ENCODE measurements around the gene REV1. TPM values are rescaled to one million over a fixed set of nuclear protein-coding genes. Genes with fewer than 3 reads are reported as not detected.

Gene REV1
- total RNA-seq, 3 donors from 2014 or later: 40.8 to 89.1 (median 78.0) TPM

GRCh38 chr2:99397266-99397920 lies 92.4 kb downstream of the REV1 start:
- Histone ChIP-seq H3K4me1 (no peaks in the 10 kb centered on the region), H3K9me3 (no peaks in the 10 kb centered on the region), H3K36me3 (peaks cover 3% of the 10 kb centered on the region), H3K4me3 (no peak overlapping the region), H3K27me3 (no peaks in the 10 kb centered on the region), H3K27ac (no peak overlapping the region)
- TF ChIP-seq POLR2AphosphoS5 (IDR thresholded peaks at IDR 0.05) (no peak), POLR2A (IDR thresholded peaks at IDR 0.05) (no peak), CTCF (IDR thresholded peaks at IDR 0.05) (no peak)
- DNase-seq (ENCODE audit: low spot score in 2 of 2): no peak
- intact Hi-C loops (cut with DNase I; ENCODE audit: low total_unique reads): no loop called here

- no peaks in the 10 kb centered on the region for H3K9me3 ChIP-seq
- intact Hi-C loops (cut with DNase I; ENCODE audit: low total_unique reads): no loop called here
- peaks cover 3% of the 10 kb centered on the region for H3K36me3 ChIP-seq
- DNase-seq (ENCODE audit: low spot score in 2 of 2): no peak
- no peak overlapping the region for H3K27ac ChIP-seq
- no peak overlapping the region for H3K4me3 ChIP-seq
- TF ChIP-seq POLR2A (IDR thresholded peaks at IDR 0.05): no peak
- TF ChIP-seq POLR2AphosphoS5 (IDR thresholded peaks at IDR 0.05): no peak
- no peak for TF ChIP-seq CTCF (IDR thresholded peaks at IDR 0.05)
- no peaks in the 10 kb centered on the region for H3K27me3 ChIP-seq
- no peaks in the 10 kb centered on the region for H3K4me1 ChIP-seq
These were observed 94.2 kb downstream of the REV1 start for GRCh38 chr2:99395589-99396130.

- H3K9me3 ChIP-seq: no peaks in the 10 kb centered on the region
- intact Hi-C loops (cut with DNase I; ENCODE audit: low total_unique reads): no loop called here
- H3K27ac ChIP-seq: no peak overlapping the region
- no peak for DNase-seq (ENCODE audit: low spot score in 2 of 2)
- peaks cover 13% of the 10 kb centered on the region for H3K36me3 ChIP-seq
- H3K4me3 ChIP-seq: no peak overlapping the region
- H3K4me1 ChIP-seq: no peaks in the 10 kb centered on the region
- no peaks in the 10 kb centered on the region for H3K27me3 ChIP-seq
- TF ChIP-seq POLR2AphosphoS5 (IDR thresholded peaks at IDR 0.05) (no peak), POLR2A (IDR thresholded peaks at IDR 0.05) (no peak), CTCF (IDR thresholded peaks at IDR 0.05) (no peak)
These were observed 99.9 kb downstream of the REV1 start for GRCh38 chr2:99389946-99390345.

- TF ChIP-seq POLR2AphosphoS5 (IDR thresholded peaks at IDR 0.05) (no peak), POLR2A (IDR thresholded peaks at IDR 0.05) (no peak), CTCF (IDR thresholded peaks at IDR 0.05) (no peak)
- H3K27ac ChIP-seq: no peak overlapping the region
- no peaks in the 10 kb centered on the region for H3K4me1 ChIP-seq
- H3K27me3 ChIP-seq: no peaks in the 10 kb centered on the region
- H3K9me3 ChIP-seq: no peaks in the 10 kb centered on the region
- intact Hi-C loops (cut with DNase I; ENCODE audit: low total_unique reads): no loop called here
- no peak for DNase-seq (ENCODE audit: low spot score in 2 of 2)
- H3K4me3 ChIP-seq: no peak overlapping the region
- H3K36me3 ChIP-seq: peaks cover 13% of the 10 kb centered on the region
These were observed 100.4 kb downstream of the REV1 start for GRCh38 chr2:99389371-99389770.

- peaks cover 13% of the 10 kb centered on the region for H3K36me3 ChIP-seq
- intact Hi-C loops (cut with DNase I; ENCODE audit: low total_unique reads): no loop called here
- no peaks in the 10 kb centered on the region for H3K27me3 ChIP-seq
- H3K9me3 ChIP-seq: no peaks in the 10 kb centered on the region
- DNase-seq (ENCODE audit: low spot score in 2 of 2): no peak
- no peak overlapping the region for H3K27ac ChIP-seq
- no peak overlapping the region for H3K4me3 ChIP-seq
- H3K4me1 ChIP-seq: no peaks in the 10 kb centered on the region
- no peak for TF ChIP-seq CTCF (IDR thresholded peaks at IDR 0.05)
These were observed 100.9 kb downstream of the REV1 start for GRCh38 chr2:99388892-99389291.
